ENCODE measurements around the gene FRMPD2.

GRCh38 chr10:48317321-48317990 lies 43.0 kb upstream of the FRMPD2 start:
- TF ChIP-seq CTCF (IDR thresholded peaks at IDR 0.05): no peak
- no peak for TF ChIP-seq POLR2A (IDR thresholded peaks at IDR 0.05)
- no peak for TF ChIP-seq EP300 (IDR thresholded peaks at IDR 0.05; ENCODE audit: low read depth)

All from transverse colon (tissue), 3 donors.